ENCODE results near the gene HYAL1.

DNA sequence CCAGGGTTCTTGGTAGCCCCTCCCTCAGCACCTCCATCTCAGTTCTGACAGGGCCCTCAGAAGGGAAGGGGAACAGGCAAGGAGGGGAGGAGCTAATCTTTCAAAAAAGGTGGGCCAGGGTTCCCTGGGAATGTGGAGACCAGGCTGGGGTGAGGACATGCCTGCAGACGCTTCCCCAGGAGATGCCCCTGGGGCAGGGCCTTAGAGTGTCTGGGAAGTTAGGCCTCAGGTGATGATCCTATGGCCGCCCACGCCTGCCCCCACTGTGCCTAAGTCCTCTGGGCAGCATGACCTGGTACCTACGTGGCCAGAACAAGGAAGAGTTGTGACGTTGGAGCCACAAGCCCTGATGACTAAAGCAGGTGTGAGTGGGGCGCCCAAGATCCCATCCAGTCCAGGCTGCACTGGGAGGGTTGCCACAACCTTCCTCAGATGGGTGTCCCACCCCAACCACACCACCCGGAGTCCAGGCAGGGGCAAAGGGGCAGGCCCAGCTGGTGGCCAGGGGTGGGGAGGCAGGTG lies 38.3 kb downstream of the HYAL1 start:
- TF ChIP-seq FOXK2 (IDR thresholded peaks at IDR 0.05) = no peak
- TF ChIP-seq SUZ12 (IDR thresholded peaks at IDR 0.05) = no peak
- no peak for TF ChIP-seq L3MBTL2 (conservative IDR thresholded peaks at IDR 0.05)
- no peak for TF ChIP-seq TARDBP (IDR thresholded peaks at IDR 0.05)
- TF ChIP-seq BHLHE40 (IDR thresholded peaks at IDR 0.05; ENCODE audit: borderline replicate concordance) = no peak

Data from HEK293T (cell line).